Tibial artery (tissue), 4 donors: Measurements from ENCODE around the gene ARV1.

ENCODE experiments used
- DNase-seq, 2 donors: peaks; one replicate each; pipeline ENCODE4 v3.0.0-alpha.2; 2019
- H3K27ac ChIP-seq, 2 donors: fragments of 200-600 bp; sonication (generic) in 1 of 2; 1 replicate in 1 of 2; 2 replicates in 1 of 2; pipeline ENCODE4 v1.5.1; 2018 to 2019; ENCODE audit warnings: mild to moderate bottlenecking in 1 of 2
- H3K27me3 ChIP-seq, 2 donors: fragments of 200-600 bp; sonication (generic) in 1 of 2; one replicate each; pipeline versions ENCODE4 v1.5.1 to v1.6.0; 2016 to 2019
- H3K36me3 ChIP-seq, 3 donors: fragments of 200-600 bp; sonication (generic) in 2 of 3; one replicate each; pipeline ENCODE4 v1.5.1; 2016 to 2019; ENCODE audit warnings: mild to moderate bottlenecking in 2 of 3
- H3K4me1 ChIP-seq, 4 donors: fragments of 200-600 bp; sonication (generic) in 2 of 4; 1 replicate in 3 of 4; 2 replicates in 1 of 4; pipeline ENCODE4 v1.5.1; 2016 to 2019
- H3K4me3 ChIP-seq, 2 donors: fragments of 200-600 bp; sonication (generic) in 1 of 2; 1 replicate in 1 of 2; 2 replicates in 1 of 2; pipeline ENCODE4 v1.5.1; 2018 to 2019; ENCODE audit warnings: mild to moderate bottlenecking in 2 of 2
- H3K9me3 ChIP-seq, 3 donors: fragments of 200-600 bp; sonication (generic) in 1 of 3; one replicate each; pipeline ENCODE4 v1.5.1; 2016 to 2019
- intact Hi-C: fragments of 100-400 bp; cut with DNase I; formaldehyde crosslinking; loops from one replicate; pipeline ENCODE4 v1.15.0; 2023; ENCODE audit warnings: low total_unique reads
- TF ChIP-seq, protein P1 (sequence below), 2 experiments: fragments of 200-600 bp in 1 of 2; fragments of 450-650 bp in 1 of 2; IDR thresholded peaks; one replicate each; pipeline ENCODE4 v1.5.1; 2017 to 2019; ENCODE audit warnings: antibody characterized with exemption in 2 of 2, mild to moderate bottlenecking in 1 of 2, moderate library complexity in 1 of 2

Gene ARV1

GRCh38 chr1:230948903-230949302 lies 30.0 kb upstream of the ARV1 start:
- intact Hi-C loops, result no loop called here
- H3K4me1 ChIP-seq, result no peaks in the 10 kb centered on the region
- TF ChIP-seq, protein P1, sequence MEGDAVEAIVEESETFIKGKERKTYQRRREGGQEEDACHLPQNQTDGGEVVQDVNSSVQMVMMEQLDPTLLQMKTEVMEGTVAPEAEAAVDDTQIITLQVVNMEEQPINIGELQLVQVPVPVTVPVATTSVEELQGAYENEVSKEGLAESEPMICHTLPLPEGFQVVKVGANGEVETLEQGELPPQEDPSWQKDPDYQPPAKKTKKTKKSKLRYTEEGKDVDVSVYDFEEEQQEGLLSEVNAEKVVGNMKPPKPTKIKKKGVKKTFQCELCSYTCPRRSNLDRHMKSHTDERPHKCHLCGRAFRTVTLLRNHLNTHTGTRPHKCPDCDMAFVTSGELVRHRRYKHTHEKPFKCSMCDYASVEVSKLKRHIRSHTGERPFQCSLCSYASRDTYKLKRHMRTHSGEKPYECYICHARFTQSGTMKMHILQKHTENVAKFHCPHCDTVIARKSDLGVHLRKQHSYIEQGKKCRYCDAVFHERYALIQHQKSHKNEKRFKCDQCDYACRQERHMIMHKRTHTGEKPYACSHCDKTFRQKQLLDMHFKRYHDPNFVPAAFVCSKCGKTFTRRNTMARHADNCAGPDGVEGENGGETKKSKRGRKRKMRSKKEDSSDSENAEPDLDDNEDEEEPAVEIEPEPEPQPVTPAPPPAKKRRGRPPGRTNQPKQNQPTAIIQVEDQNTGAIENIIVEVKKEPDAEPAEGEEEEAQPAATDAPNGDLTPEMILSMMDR (IDR thresholded peaks at IDR 0.05), result no peak
- DNase-seq, result no peak
- no peaks in the 10 kb centered on the region for H3K27me3 ChIP-seq
- no peak overlapping the region for H3K4me3 ChIP-seq
- H3K27ac ChIP-seq, result no peak overlapping the region
- peaks cover 7 to 21% (median 10%) of the 10 kb centered on the region in 3 donors for H3K36me3 ChIP-seq
- H3K9me3 ChIP-seq, result no peaks in the 10 kb centered on the region

GRCh38 chr1:230950404-230950803 lies 28.5 kb upstream of the ARV1 start:
- Histone ChIP-seq H3K27me3 (no peaks in the 10 kb centered on the region), H3K4me1 (no peaks in the 10 kb centered on the region), H3K9me3 (no peaks in the 10 kb centered on the region), H3K36me3 (peaks cover 0 to 21% (median 7%) of the 10 kb centered on the region in 3 donors), H3K4me3 (no peak overlapping the region), H3K27ac (no peak overlapping the region)
- TF ChIP-seq, protein P1 (IDR thresholded peaks at IDR 0.05), result no peak
- intact Hi-C loops, result no loop called here
- DNase-seq, result no peak

GRCh38 chr1:230957580-230957989 lies 21.3 kb upstream of the ARV1 start:
- H3K4me3 ChIP-seq, result no peak overlapping the region

DNA sequence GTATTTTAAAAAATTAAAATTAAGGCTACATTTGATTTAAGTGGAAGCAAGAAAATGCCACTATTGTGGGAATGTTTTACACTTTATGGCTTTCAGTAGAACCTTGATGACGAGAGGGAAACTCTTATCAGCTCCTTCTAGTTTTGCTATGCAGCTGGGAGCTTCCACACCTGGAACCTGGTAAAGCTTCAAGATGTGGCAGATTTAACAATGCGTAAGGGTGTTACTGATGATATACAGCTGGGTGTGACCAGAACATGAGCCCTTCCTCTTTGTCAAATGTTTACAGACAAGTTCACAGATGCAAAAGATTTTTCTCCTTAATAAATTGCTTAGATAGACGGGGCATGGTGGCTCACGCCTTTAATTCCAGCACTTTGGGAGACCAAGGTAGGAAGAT lies 20.5 kb upstream of the ARV1 start:
- Histone ChIP-seq H3K27me3 (no peaks in the 10 kb centered on the region), H3K4me1 (no peaks in the 10 kb centered on the region), H3K4me3 (no peak overlapping the region), H3K9me3 (no peaks in the 10 kb centered on the region), H3K36me3 (peaks cover 19 to 34% (median 21%) of the 10 kb centered on the region in 3 donors), H3K27ac (no peak overlapping the region)
- TF ChIP-seq, protein P1 (IDR thresholded peaks at IDR 0.05), result no peak
- no peak for DNase-seq
- intact Hi-C loops, result no loop called here

More at GRCh38 chr1:230957580-230957989, 21.3 kb upstream of the ARV1 start:
- H3K36me3 ChIP-seq, result peaks cover 21 to 39% (median 26%) of the 10 kb centered on the region in 3 donors
- no peaks in the 10 kb centered on the region for H3K27me3 ChIP-seq
- no peaks in the 10 kb centered on the region for H3K9me3 ChIP-seq
- DNase-seq, result no peak
- H3K4me1 ChIP-seq, result no peaks in the 10 kb centered on the region
- no peak overlapping the region for H3K27ac ChIP-seq
- TF ChIP-seq, protein P1 (IDR thresholded peaks at IDR 0.05), result no peak
- intact Hi-C loops, result no loop called here

DNA sequence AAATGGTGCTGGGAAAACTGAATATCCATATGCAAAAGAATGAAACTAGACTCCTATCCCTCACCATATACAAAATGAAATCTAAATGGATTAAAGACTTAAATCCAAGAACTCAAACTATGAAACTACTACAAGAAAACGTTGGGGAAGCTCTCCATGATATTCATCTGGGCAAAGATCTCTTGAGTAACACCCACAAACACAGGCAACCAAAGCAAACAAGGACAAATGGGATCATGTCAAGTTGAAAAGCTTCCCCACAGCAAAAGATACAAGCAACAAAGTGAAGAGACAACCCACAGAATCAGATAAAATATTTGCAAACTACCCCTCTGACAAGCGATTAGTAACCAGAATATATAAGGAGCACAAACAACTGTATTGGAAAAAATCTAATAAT lies 14.0 kb upstream of the ARV1 start:
- intact Hi-C loops, result no loop called here
- TF ChIP-seq, protein P1 (IDR thresholded peaks at IDR 0.05), result no peak
- DNase-seq, result no peak
- Histone ChIP-seq H3K36me3 (peaks cover 0 to 3% (median 0%) of the 10 kb centered on the region in 3 donors), H3K4me1 (no peaks in the 10 kb centered on the region), H3K4me3 (no peak overlapping the region), H3K27ac (no peak overlapping the region), H3K9me3 (no peaks in the 10 kb centered on the region), H3K27me3 (no peaks in the 10 kb centered on the region)

DNA sequence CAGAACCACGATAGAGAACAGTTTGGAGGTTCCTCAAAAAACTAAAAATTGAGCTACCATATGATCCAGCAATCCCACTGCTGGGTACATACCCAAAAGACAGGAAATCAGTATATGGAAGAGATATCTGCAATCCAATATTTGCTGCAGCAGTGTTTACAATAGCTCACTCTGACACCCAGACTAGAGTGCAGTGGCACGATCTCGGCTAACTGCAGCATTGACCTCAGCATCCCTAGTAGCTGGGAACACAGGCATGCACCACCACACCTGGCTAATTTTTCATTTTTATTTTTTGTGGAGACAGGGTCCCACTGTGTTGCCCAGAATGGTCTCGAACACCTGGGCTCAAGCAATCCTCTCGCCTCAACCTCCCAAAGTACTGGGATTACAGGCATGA lies 13.4 kb upstream of the ARV1 start:
- intact Hi-C loops, result no loop called here
- H3K27ac ChIP-seq, result no peak overlapping the region

More for the DNA sequence above, 13.4 kb upstream of the ARV1 start:
- Histone ChIP-seq H3K4me3 (no peak overlapping the region), H3K27me3 (no peaks in the 10 kb centered on the region), H3K36me3 (peaks cover 0 to 6% (median 0%) of the 10 kb centered on the region in 3 donors), H3K9me3 (no peaks in the 10 kb centered on the region), H3K4me1 (no peaks in the 10 kb centered on the region)
- DNase-seq, result no peak
- TF ChIP-seq, protein P1 (IDR thresholded peaks at IDR 0.05), result no peak
